NCI-H1092 treated with DMSO at 0.1 percent for 48 hours (cell line): ENCODE measurements around the gene DPP7.

Source experiments
- DNase-seq: peaks from one replicate; lab custom pipeline; 2025; lab: John Stamatoyannopoulos, UW

Gene DPP7

DNA sequence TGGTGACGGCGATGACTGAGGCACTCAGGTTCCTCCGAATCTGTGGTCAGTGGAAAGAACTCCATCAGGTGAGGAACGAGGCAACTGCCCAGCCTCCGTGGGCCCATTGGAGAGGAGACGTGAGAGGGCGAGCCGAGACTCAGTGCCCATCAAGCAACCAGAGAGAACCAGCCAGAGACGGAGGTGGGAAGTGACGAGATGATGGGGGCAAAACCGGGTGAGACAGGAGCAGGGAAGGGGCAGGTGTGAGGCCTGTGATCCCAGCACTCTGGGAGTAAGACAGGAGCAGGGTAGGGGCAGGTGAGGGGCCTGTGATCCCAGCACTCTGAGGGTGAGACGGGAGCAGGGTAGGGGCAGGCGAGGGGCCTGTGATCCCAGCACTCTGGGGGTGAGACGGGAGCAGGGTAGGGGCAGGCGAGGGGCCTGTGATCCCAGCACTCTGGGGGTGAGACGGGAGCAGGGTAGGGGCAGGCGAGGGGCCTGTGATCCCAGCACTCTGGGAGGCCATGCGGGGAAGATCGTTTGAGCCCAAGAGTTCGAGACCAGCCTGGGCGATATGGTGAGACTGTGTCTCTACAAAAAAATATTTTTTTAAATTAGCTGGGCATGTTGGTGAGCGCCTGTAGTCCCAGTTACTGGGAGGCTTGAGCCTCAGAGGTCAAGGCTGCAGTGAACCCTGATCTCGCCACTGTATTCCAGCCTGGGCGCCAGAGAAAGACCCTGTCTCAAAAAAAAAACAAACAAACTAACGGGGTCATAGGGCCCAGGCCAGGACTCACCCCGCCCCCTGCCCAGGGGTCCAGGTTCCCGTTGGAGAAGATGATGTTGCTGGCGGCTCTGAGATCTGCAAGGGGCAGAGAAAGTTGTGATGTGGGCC is 3.4 kb downstream of the DPP7 start:
- DNase-seq, result no peak

DNA sequence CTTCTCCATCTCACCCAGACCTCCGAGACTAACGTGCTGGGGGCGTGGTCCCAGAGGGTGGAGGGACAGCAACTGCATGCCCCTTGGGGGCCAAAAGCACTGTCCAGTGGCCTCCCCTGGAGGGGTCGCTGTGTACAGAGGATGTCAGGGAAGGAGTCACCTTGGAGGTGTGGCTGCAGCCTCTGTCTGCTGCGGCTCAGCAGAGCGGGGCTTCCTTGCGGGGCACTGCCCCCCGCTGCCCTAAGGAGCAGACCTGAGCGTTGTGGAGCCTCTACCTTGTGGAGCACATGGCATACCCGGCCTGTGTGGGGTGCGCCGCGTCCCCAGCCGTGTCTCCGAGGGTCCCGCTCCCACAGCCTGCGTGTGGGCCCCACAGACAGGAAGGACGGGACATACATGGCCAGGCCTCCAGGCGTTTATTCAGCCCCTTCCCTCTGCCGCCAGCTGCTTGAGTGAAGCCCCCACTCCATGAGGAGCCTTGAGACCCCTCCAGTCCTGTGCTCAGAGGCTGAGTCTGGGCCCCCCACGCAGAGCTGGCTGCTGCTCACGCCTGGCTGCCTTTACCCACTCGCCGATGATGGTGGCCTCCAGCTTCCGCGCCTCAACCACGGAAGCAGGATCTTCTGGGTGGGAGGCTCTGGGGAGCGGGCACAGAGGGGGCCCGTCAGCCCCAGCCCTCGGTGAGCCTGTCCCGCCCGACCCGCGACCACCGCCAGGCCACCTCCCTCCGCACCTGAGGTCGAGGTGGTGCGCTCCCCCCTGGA is 4.2 kb downstream of the DPP7 start:
- no peak for DNase-seq

DNA sequence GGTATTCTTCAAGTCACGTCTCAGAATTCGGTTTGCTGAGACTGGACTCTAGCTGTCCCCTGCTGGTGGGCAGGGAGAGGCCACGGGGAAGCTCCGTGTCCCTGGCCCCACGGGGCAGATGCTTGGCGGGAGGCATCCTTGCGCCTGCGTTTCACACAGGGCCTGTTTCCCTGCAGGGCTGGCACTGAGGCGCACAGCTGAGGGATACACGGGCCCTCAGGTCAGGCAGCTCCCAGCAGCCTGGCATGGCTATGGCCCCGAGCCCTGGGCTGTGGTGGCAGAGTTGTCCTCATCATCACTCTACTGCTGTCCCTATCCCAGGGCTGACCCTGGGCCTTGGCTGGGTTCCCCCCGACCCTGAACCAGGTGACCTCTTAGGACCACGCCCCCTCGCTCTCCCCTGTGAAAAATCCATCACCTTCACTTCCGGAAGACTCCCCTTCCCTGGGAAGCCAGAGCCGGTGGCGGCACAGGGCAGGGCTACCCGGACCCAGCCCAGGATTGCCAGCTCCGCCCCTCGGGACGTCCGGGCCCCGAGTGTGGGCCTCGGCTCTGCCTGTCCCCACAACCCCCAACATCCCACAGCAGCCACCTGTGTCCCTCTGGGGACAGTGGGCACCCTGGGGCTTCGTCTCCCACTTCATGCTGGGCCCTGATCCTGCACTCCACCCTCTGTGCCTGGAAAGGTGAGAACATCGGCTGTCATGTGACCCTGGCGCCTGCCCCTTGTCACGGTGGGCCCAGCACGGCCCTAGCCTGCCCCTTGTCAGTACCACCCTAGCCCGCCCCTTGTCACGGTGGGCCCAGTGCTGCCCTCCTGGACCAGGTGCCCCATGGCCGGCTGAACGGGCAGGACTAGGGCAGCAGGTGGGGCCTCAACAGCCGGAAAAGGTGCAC is 5.0 kb downstream of the DPP7 start:
- DNase-seq, result no peak

DNA sequence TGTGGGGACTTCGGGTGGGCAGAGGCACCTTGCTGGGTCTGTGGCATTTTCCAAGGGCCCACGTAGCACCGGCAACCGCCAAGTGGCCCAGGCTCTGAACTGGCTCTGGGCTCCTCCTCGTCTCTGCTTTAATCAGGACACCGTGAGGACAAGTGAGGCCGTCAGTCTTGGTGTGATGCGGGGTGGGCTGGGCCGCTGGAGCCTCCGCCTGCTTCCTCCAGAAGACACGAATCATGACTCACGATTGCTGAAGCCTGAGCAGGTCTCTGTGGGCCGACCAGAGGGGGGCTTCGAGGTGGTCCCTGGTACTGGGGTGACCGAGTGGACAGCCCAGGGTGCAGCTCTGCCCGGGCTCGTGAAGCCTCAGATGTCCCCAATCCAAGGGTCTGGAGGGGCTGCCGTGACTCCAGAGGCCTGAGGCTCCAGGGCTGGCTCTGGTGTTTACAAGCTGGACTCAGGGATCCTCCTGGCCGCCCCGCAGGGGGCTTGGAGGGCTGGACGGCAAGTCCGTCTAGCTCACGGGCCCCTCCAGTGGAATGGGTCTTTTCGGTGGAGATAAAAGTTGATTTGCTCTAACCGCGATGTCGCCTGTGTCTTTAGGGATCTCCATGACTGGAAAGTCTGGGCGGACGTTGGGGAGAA is 5.8 kb downstream of the DPP7 start:
- no peak for DNase-seq

DNA sequence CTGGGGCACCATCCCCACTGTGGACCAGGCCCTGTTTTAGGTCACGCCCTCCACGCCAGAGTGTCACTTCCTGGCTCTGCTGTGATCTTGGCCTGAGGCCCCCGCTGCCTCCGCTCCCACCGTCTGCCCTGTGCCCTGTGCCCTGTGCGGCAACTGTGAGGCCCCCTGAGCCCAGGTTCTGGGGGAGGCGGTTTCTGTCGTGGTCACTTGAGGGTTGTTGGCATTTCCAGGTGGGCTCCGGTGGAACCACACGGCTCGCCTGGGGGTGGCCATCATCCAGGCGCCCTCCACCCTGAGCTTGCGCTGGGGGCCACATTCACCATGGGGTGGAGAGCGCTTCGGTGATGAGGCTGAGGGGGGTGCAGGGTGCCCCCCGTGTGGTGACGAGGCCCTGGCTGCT is 6.6 kb downstream of the DPP7 start:
- DNase-seq, result no peak

DNA sequence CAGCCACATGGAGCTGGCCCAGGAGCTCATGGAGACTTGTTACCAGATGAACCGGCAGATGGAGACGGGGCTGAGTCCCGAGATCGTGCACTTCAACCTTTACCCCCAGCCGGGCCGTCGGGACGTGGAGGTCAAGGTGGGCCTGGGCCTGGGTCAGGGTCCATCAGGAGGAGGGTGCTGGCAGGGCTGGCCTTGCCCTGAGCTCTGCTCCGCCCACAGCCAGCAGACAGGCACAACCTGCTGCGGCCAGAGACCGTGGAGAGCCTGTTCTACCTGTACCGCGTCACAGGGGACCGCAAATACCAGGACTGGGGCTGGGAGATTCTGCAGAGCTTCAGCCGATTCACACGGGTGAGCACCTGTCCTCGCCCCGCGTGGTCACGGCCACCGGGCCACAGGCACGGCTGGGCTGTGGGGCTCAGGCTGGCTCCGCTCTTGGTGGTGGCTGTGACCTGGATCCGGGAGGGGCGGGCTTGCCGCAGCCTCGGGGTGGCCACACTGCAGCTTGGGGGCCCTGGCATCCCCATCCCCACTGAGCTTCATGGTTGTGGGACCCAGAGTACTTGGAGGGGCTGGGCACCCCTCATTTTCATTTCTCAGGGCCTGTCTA is 7.1 kb downstream of the DPP7 start:
- DNase-seq, result no peak

DNA sequence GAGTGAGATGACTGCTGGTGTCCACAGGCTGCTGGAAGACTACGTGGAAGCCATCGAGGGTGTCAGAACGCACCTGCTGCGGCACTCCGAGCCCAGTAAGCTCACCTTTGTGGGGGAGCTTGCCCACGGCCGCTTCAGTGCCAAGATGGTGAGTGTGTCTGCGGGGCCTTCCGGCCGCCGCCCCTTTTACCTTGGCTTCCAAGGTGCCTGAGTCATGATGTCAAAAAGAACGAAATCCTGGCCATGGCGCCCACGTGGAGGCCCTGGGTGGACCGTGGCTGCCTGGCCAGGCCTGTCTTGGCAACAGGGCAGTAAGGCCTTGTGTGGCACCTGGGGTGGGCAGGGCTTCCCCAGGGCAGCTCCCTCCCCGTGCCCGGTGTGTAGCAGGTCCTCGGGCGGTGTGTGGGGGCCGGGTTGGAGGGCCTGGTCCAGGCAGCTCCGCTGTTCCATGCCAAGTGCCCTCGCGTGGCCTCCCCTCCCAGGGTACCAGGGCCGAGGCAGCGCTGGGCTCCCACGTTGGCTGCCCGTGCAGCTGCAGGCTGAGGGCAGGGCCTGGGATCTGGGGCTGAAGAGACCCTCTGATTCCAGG is 7.8 kb downstream of the DPP7 start:
- DNase-seq, result no peak

DNA sequence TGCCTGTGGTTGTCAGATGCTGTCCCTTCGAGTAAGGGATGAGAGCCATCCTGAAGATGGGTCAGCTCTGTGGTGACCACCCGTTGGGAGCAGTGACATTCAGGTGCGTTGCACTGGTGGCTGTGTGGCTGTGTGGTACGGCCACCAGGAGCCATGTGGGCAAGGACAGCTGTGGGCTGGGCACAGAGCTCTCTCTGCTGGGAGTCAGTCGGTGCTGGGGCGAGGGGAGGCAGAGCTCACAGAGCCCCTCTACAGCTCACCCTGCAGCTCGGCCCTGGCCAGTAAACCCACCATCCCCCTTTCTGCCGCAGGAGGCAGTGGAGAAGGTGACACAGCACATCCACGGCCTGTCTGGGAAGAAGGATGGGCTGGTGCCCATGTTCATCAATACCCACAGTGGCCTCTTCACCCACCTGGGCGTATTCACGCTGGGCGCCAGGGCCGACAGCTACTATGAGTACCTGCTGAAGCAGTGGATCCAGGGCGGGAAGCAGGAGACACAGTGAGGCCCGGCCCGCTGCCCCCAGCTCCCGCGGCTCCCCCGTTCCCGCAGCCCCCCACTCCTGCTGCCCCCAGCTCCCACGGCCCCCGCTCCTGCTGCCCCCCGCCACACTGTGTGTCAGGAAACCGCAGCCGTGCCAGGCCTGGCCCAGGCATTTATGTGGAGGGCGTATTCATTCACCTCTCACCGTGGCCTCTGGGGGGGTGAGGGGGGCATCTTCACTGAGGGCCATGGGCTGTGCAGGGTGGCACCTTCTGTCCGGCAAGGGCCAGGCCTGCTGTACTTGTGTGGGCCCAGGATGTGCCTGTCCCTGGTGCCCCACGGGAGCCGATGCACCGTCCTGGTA is 8.5 kb downstream of the DPP7 start:
- no peak for DNase-seq

DNA sequence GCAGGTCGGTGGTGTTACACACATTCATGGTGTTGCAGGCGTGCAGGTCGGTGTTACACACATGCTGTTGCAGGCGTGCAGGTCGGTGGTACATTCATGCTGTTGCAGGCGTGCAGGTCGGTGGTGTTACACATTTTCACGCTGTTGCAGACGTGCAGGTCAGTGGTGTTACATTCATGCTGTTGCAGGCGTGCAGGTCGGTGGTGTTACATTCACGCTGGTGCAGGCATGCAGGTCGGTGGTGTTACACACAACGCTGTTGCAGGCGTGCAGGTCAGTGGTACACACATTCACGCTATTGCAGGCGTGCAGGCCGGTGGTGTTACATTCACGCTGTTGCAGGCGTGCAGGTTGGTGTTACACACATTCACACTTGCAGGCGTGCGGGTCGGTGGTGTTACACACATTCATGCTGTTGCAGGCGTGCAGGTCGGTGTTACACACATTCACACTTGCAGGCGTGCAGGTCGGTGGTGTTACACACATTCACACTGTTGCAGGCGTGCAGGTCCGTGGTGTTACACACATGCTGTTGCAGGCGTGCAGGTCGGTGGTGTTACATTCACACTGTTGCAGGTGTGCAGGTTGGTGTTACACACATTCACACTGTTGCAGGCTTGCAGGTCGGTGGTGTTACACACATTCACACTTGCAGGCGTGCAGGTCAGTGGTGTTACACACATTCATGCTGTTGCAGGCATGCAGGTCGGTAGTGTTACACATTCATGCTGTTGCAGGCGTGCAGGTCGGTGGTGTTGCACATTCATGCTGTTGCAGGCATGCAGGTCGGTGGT is 11.1 kb downstream of the DPP7 start:
- no peak for DNase-seq

DNA sequence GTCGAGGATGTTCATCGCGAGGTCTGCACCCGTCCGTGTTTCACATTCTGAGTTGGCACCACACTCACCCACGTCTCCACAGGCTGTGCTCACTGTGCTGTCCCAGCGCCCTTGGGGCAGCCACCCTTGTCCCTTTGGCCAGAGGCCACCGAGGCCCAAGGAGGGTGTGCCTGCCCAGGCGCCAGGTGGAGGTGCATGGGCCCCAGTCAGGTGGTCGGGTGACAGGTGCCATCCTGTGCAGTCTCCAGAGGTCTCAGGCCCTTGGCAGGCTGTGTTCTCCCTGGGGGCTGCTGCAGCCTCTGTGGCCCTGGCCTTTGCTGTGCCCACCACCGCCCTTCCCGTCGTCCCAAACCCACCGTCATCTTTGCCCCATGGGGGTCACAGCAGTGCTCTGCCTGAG is 15.3 kb downstream of the DPP7 start:
- DNase-seq, result no peak

DNA sequence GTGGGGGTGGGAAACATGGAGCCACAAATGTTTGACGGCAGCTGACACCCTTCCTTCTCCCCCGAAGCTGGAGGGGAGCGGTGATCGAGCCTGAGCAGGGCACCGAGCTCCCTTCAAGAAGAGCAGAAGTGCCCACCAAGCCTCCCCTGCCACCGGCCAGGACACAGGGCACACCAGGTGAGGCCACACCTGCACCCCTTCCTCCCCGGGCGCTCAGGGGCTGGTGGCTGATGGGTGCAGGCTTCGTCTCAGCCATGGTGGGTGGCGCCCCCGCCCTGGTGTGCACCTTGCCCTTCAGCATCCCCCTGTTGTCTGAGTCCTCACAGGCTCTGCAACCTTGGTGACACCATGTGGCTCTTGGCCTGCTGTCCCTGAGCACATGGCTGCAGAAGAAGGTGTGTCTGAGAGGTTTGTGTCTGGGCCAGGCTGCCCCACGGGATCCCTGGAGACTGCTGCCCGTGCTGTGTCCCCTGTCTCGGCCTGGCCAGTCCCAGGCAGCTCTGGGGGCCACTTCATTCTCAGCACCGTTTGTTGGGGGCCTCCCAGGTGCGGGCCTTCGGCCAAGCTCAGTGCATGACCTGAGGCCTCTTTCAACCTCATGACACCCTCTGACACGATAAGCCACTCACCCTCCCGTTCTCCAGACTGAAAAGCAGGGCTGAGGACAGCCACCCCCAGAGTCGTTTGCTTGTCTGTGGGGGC is 16.6 kb downstream of the DPP7 start:
- no peak for DNase-seq

DNA sequence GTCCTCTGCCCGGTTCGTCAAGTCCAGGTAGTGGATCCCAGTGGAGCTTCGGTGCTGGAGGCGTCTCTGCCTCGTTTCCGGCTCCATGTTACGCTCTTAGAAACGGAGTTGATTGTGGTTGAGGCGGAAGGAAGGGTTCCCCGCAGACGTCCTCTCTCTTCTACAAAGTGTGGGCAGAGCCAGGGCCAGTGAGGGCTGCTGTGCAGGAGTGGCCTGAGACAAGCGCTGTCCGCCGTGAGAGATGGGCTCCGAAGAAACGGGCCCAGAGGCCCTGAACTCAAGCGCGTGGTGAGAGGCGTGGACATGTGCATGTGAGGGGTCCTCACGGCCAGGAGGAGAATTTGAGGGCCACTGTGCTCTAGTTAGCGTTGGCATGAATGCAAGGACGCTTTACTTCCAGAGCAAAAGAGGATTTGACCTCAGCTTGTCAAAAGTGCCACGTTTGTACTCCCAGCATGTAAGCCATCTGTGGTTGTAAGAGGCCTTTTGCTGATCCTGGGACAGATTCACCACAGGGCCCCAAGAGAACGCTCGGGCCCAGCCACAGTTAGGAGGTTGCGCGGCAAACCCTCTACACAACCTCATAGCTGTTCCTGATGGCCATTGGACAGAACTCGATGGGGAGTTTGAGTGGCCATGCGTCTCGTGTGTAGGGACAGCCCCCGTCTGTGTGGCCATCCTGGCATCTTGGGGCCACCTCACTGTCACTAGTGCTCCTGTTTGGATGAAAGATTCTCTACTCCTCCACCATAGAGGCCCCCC is 17.6 kb downstream of the DPP7 start:
- DNase-seq, result no peak

DNA sequence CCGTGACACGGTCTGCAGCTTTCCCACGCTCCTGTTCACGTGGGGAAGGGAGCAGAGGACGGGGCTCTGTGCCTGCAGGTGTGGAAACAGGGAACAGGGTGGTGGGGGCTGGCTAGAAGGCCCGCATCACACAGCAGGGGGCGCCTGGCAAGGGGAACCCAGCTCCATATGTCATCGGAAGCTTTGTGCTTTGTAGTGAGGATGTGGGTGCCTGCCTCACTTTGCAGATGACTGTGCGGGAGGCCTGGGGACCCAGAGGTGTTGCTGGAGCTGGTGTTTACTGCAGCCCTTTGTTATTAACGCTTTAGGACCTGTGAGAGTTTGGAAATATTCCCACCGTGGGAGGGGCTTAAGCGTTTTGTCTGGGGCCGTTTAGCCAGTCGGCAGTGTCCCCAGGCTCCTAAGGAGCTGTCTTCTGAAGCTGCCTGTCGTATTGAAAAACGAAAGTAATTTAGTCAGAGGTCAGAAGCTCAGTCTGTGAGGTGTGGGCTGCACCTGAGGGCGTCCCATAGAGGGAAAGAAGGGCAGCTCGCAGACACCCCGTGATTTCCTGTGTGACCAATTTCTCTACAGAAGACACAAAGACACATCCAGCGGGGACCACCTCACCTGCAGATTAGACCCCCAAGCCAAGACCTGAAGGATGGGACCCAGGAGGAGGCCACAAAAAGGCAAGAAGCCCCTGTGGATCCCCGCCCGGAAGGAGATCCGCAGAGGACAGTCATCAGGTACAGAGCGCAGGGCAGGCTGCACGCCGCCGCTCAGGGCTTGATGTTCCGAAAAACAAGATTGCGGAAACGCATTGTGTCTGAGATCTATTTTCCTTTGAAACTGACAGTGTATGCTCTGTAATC is 18.6 kb downstream of the DPP7 start:
- no peak for DNase-seq

DNA sequence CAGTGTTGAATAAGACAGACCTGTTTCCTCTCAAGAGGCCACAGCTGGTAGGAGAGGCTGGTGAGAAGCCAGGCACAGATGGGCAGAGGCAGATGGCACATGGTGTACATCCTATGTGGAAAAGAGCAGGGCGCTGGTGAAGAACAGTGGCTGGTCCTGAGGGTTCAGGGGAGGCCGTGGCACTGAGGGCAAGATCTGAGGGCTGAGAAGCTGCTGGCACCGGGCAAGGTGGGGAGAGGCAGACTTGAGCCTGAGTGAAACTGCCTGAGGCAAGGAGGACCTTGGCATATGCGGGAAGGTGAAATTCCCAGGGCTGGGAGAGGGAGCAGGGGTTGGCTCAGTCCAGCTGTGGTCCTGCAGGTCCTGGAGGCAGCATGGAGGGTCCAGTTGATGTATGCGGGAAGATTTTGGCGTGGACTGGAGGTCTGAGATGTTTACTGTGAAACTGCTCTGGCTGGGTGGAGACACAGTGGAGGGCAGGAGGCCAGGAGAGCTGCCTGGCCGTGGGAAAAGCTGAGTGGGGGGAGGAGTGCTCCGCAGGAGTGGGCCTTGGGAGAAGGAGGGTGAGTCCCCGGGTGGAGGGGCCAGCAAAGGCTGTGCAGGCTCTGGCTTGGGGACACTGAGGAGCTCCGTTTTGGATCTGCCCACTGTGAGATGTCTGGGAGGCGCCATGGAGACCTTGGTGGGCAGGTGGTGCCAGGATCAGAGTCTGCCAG is 25.1 kb downstream of the DPP7 start:
- no peak for DNase-seq

DNA sequence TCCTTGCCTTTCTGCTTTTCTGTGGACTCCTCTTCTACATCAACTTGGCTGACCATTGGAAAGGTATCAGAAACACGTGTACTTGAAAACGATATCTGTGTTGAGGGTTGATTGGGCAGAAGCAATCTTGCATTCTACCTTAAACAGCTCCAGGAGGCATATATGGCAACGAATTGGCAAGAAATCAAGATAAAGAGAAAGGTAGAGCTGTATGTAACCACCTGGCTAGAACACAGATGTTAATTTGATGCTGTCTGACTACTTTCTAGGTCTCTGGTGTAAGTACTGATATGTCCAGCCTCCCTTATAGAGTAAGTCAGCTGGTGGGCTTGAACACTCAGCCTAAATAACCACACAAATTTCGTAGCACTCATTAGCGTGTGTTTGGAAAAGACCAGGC is 26.4 kb downstream of the DPP7 start:
- DNase-seq, result no peak

DNA sequence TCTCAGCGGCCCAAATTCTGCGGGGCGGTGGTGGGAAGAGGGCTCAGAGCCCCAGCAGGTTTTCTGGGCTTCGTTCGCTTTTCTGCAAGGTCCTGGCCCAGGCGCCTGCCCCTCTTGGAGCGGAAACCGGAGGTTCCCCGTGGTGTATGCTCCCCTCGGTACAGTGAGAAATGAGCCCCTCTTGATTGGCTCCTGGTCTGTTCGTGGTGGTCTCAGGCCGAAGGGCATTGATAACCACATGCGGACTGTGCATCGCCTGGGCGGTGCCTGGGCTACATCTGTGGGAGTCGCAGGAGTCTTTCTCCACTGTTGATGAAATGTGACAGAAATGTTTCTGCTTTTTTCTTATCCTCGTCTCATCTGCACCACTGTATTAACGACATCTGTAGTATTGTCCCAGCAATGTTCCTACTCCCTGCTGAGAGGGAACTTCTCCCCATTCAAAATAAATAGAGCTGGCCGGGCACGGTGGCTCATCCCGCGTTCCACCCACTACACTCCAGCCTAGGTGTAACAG is 27.1 kb downstream of the DPP7 start:
- DNase-seq, result peak; percentile 9
